Esophagus squamous epithelium (tissue), 5 donors: Measurements from ENCODE around the gene FUT1. TPM values are rescaled to one million over a fixed set of nuclear protein-coding genes. Genes with fewer than 3 reads are reported as not detected.
A peak's percentile ranks its signal among the peaks of the same experiment; 100 is the strongest.

Experiments used
- DNase-seq: peaks from one replicate; lab custom pipeline; 2025; lab: John Stamatoyannopoulos, UW
- H3K27ac ChIP-seq, 4 donors: fragments of 200-600 bp; sonication (generic); one replicate each; pipeline ENCODE4 v1.5.1; 2016 to 2019; ENCODE audit warnings: mild to moderate bottlenecking in 1 of 4
- H3K27me3 ChIP-seq, 4 donors: fragments of 200-600 bp; sonication (generic); 1 replicate in 3 of 4; 2 replicates in 1 of 4; pipeline versions ENCODE4 v1.5.1 to v1.6.0; 2017 to 2021; ENCODE audit warnings: antibody characterized with exemption in 1 of 4
- H3K36me3 ChIP-seq, 3 donors: fragments of 200-600 bp; sonication (generic); one replicate each; pipeline ENCODE4 v1.5.1; 2016 to 2019
- H3K4me1 ChIP-seq, 3 donors: fragments of 200-600 bp; sonication (generic); one replicate each; pipeline ENCODE4 v1.5.1; 2017 to 2019
- H3K4me3 ChIP-seq, 4 donors: fragments of 200-600 bp; sonication (generic); 1 replicate in 3 of 4; 2 replicates in 1 of 4; pipeline ENCODE4 v1.5.1; 2016 to 2019; ENCODE audit warnings: mild to moderate bottlenecking in 2 of 4, moderate library complexity in 1 of 4
- H3K9me3 ChIP-seq, 3 donors: fragments of 200-600 bp; sonication (generic); one replicate each; pipeline ENCODE4 v1.5.1; 2016 to 2019
- CTCF ChIP-seq, 6 experiments: fragments of 450-650 bp in 4 of 6; fragments of 200-600 bp in 2 of 6; sonication (generic) in 2 of 6; IDR thresholded peaks; one replicate each; pipeline ENCODE4 v1.5.1; 2016 to 2019; ENCODE audit warnings: antibody characterized with exemption in 6 of 6, mild to moderate bottlenecking in 4 of 6, moderate library complexity in 4 of 6
- POLR2A ChIP-seq, 4 donors: fragments of 450-650 bp; IDR thresholded peaks; one replicate each; pipeline ENCODE4 v1.6.1; 2017; ENCODE audit warnings: antibody characterized with exemption in 4 of 4, mild to moderate bottlenecking in 4 of 4, moderate library complexity in 3 of 4
- WGBS, 2 donors: methylation state at CpG; one replicate each; pipeline ENCODE4 v1.1.5; 2018; 5-methylcytosine and 5-hydroxymethylcytosine counted together
- intact Hi-C: fragments of 100-400 bp; cut with DNase I; formaldehyde crosslinking; loops from one replicate; pipeline ENCODE4 v1.15.0; 2022
- total RNA-seq, 4 donors: library from RNA; depleted of rRNA; stranded (reverse); fragments of >200 nt; gene quantifications; one replicate each; pipeline ENCODE4 v1.1.0, GENCODE V29; 2016
- donor health status: DM: yes; HTN: yes; CAD: no.

FUT1 gene
- total RNA-seq, 4 donors from 2014 or later = 3.4 to 6.3 (median 4.8) TPM

GRCh38 chr19:48724796-48725753 lies 27.4 kb downstream of the FUT1 start:
- peaks cover 6 to 45% (median 15%) of the 10 kb centered on the region in 3 donors for H3K4me1 ChIP-seq
- no peak for DNase-seq
- TF ChIP-seq CTCF (IDR thresholded peaks at IDR 0.05) (no peak), POLR2A (IDR thresholded peaks at IDR 0.05) (no peak)

DNA sequence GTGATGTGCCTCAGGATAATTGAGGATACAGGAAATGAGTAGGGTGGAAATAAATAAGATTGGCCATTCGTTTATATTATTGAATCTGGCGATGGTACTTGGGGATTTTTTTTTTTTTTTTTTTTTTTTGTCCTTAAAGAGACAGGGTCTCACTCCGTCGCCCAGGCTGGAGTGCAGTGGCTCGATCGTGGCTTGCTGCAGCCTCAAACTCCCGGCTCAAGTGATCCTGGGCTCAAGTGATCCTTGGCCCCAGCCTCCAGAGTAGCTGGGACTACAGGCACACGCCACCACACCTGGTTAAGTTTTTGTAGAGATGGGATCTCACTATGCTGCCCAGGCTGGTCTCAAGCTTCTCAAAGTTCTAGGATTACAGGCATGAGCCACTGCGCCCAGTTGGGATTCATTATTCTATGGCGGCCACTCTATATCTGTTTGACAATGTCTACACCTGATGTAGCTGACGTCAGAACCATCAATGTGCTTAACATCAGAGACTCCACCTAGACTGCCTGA lies 30.2 kb downstream of the FUT1 start:
- DNase-seq = no peak
- intact Hi-C loops = no loop called here
- Histone ChIP-seq H3K4me1 (peaks cover 0 to 60% (median 23%) of the 10 kb centered on the region in 3 donors), H3K27ac (no peak overlapping the region), H3K9me3 (no peaks in the 10 kb centered on the region), H3K27me3 (no peaks in the 10 kb centered on the region), H3K4me3 (no peak overlapping the region), H3K36me3 (peaks cover 0 to 6% (median 0%) of the 10 kb centered on the region in 3 donors)
- TF ChIP-seq CTCF (IDR thresholded peaks at IDR 0.05) = no peak
- WGBS, 2 donors = 75 to 83% methylated on average over 9 to 11 of the region's 11 CpGs

More at GRCh38 chr19:48724796-48725753, 27.4 kb downstream of the FUT1 start:
- H3K27ac ChIP-seq = peak overlapping the region; percentile 29 to 82 (median 74)
- 30 to 51% methylated on average over 7 to 10 of the region's 11 CpGs for WGBS, 2 donors
- H3K36me3 ChIP-seq = peaks cover 0 to 6% (median 0%) of the 10 kb centered on the region in 3 donors
- H3K9me3 ChIP-seq = no peaks in the 10 kb centered on the region
- H3K27me3 ChIP-seq = no peaks in the 10 kb centered on the region
- H3K4me3 ChIP-seq = no peak overlapping the region
- intact Hi-C loops = no loop called here

GRCh38 chr19:48720613-48721296 lies 31.7 kb downstream of the FUT1 start:
- peaks cover 0 to 6% (median 0%) of the 10 kb centered on the region in 3 donors for H3K36me3 ChIP-seq
- intact Hi-C loops = no loop called here
- DNase-seq = peak; percentile 83
- 12 to 13% methylated on average over 17 to 18 of the region's 42 CpGs for WGBS, 2 donors
- H3K4me1 ChIP-seq = peaks cover 10 to 69% (median 37%) of the 10 kb centered on the region in 3 donors
- no peak for TF ChIP-seq POLR2A (IDR thresholded peaks at IDR 0.05)
- TF ChIP-seq CTCF (IDR thresholded peaks at IDR 0.05) = no peak
- H3K4me3 ChIP-seq = peak overlapping the region; percentile 40 to 75 (median 60)
- no peaks in the 10 kb centered on the region for H3K27me3 ChIP-seq
- H3K9me3 ChIP-seq = no peaks in the 10 kb centered on the region
- H3K27ac ChIP-seq = peak overlapping the region; percentile 76 to 92 (median 90)

GRCh38 chr19:48720251-48720612 lies 32.2 kb downstream of the FUT1 start:
- Histone ChIP-seq H3K9me3 (no peaks in the 10 kb centered on the region), H3K4me1 (peaks cover 16 to 69% (median 42%) of the 10 kb centered on the region in 3 donors), H3K36me3 (peaks cover 0 to 6% (median 0%) of the 10 kb centered on the region in 3 donors), H3K27ac (peak overlapping the region; percentile 76 to 92 (median 90)), H3K4me3 (peak overlapping the region in 3 of 4 donors; percentile 60 to 75 (median 60)), H3K27me3 (no peaks in the 10 kb centered on the region)
- intact Hi-C loops = no loop called here
- no peak for TF ChIP-seq CTCF (IDR thresholded peaks at IDR 0.05)
- DNase-seq = no peak
- WGBS, 2 donors = 30 to 39% methylated on average over 6 to 12 of the region's 12 CpGs
